NOMO-1 treated with DMSO at 0.1 percent for 48 hours (cell line): Measurements from ENCODE around the gene SLC5A1.

Source experiments
- DNase-seq: peaks from one replicate; lab custom pipeline; 2025; ENCODE audit not compliant: unreplicated experiment; lab: John Stamatoyannopoulos, UW

The SLC5A1 gene

GRCh38 chr22:32050678-32051515 is 7.8 kb downstream of the SLC5A1 start:
- peak; percentile 2 for DNase-seq

- DNase-seq = no peak
These were observed 9.2 kb downstream of the SLC5A1 start for GRCh38 chr22:32052244-32052643.

- DNase-seq = no peak
These were observed 10.1 kb downstream of the SLC5A1 start for GRCh38 chr22:32052936-32053791.

- DNase-seq = no peak
These were observed 12.0 kb downstream of the SLC5A1 start for GRCh38 chr22:32055069-32055468.

GRCh38 chr22:32058656-32059260 is 15.7 kb downstream of the SLC5A1 start:
- DNase-seq = no peak

GRCh38 chr22:32059426-32059825 is 16.4 kb downstream of the SLC5A1 start:
- no peak for DNase-seq

GRCh38 chr22:32063701-32064100 is 20.6 kb downstream of the SLC5A1 start:
- no peak for DNase-seq

GRCh38 chr22:32066820-32067219 is 23.8 kb downstream of the SLC5A1 start:
- no peak for DNase-seq

GRCh38 chr22:32067613-32068012 is 24.6 kb downstream of the SLC5A1 start:
- no peak for DNase-seq

- no peak for DNase-seq
These were observed 26.7 kb downstream of the SLC5A1 start for GRCh38 chr22:32069579-32070372.

- no peak for DNase-seq
These were observed 30.2 kb downstream of the SLC5A1 start for GRCh38 chr22:32073262-32073661.

GRCh38 chr22:32073823-32074380 is 30.8 kb downstream of the SLC5A1 start:
- no peak for DNase-seq

- no peak for DNase-seq
These were observed 33.1 kb downstream of the SLC5A1 start for GRCh38 chr22:32075997-32076760.

GRCh38 chr22:32076761-32077084 is 33.7 kb downstream of the SLC5A1 start:
- DNase-seq = no peak

- no peak for DNase-seq
These were observed 34.1 kb downstream of the SLC5A1 start for GRCh38 chr22:32077151-32077550.

GRCh38 chr22:32079130-32080089 is 36.3 kb downstream of the SLC5A1 start:
- DNase-seq = no peak

- DNase-seq = peak; percentile 27
These were observed 37.8 kb downstream of the SLC5A1 start for GRCh38 chr22:32080904-32081303.

- no peak for DNase-seq
These were observed 39.3 kb downstream of the SLC5A1 start for GRCh38 chr22:32082331-32082730.

GRCh38 chr22:32083000-32083399 is 39.9 kb downstream of the SLC5A1 start:
- DNase-seq = no peak
